Inferior parietal cortex (tissue), 1 donor: ENCODE measurements around the gene FIBCD1.

Experiments used
- DNase-seq: peaks from one replicate; pipeline ENCODE4 v3.0.0-alpha.2; 2016; ENCODE audit errors: extremely low spot score

The FIBCD1 gene

GRCh38 chr9:130896233-130897014, 42.6 kb downstream of the FIBCD1 start, which contains the start of gene QRFP:
QRFP (minus strand) TSS chr9:130896812; CDS start chr9:130893838, 2,974 bp downstream.
- DNase-seq = no peak

- DNase-seq = no peak
Observed at GRCh38 chr9:130895481-130896232, 43.4 kb downstream of the FIBCD1 start.

- no peak for DNase-seq
Observed at GRCh38 chr9:130895038-130895437, 44.0 kb downstream of the FIBCD1 start.

GRCh38 chr9:130894546-130894945, 44.5 kb downstream of the FIBCD1 start:
- no peak for DNase-seq

DNA sequence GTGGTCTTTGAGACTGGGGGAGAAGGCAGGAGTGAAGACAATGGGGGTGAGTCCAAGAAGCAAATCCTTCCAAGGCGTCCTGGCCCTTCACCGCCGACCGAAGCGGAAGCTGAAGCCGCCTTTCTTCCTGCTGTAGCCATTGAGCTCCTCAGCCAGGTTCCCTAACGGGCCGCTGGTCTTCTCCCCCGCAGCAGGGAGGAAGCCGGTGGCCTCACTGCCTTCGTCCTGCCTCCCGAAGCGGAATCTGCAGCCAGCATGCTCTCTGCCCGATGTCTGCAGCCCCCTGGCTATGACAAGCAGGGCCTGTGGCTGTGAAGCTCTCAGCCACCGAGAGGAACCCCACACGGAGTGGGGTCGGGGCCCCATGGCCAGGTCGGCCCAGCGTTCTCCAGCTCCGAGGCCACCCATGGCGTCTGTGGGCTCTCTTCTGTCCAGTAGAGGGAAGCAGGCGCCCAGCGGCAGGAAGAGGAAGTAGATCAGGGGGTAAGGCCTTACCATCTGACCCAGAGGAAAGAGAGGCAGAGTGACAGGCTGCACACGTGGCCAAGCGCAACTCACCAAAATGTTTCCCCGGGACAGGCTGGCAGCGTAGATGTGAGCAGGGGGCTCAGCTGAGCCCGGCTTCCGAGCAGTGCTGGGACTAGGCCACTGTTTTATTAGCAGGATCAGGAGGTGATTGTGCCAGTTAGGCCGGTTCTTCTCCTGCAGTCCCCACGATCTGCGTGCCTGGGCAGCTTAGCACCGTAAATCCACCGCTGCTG, 45.5 kb downstream of the FIBCD1 start:
- no peak for DNase-seq

- DNase-seq = no peak
Observed at GRCh38 chr9:130892477-130893304, 46.4 kb downstream of the FIBCD1 start.

- DNase-seq = no peak
Observed at GRCh38 chr9:130891688-130892476, 47.2 kb downstream of the FIBCD1 start.

- no peak for DNase-seq
Observed at GRCh38 chr9:130890870-130891687, 48.0 kb downstream of the FIBCD1 start.

DNA sequence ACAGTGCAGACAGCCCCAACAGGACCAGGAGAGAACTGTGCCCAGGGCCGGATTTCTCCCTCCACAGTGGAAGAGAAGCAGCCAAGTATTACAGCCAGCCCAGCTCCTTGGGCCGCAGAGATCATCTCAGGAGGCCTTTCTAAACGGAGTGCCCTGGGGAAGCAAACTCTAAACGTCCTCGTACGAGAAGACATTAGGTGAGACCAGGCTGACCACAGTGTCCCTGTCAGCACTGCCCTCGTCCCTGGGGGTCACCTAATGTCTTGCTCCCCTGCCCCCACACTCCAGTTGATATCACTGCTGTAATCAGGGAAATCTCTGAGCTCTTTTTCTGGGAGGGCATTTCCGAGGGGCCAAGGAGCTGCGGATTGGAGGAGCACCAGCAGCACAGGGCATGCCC, 48.9 kb downstream of the FIBCD1 start:
- DNase-seq = no peak

- no peak for DNase-seq
Observed at GRCh38 chr9:130888146-130888885, 50.7 kb downstream of the FIBCD1 start.

GRCh38 chr9:130887494-130888144, 51.4 kb downstream of the FIBCD1 start:
- DNase-seq = no peak

- DNase-seq = no peak
Observed at GRCh38 chr9:130886981-130887380, 52.1 kb downstream of the FIBCD1 start.

GRCh38 chr9:130885484-130886375, 53.3 kb downstream of the FIBCD1 start:
- DNase-seq = no peak

DNA sequence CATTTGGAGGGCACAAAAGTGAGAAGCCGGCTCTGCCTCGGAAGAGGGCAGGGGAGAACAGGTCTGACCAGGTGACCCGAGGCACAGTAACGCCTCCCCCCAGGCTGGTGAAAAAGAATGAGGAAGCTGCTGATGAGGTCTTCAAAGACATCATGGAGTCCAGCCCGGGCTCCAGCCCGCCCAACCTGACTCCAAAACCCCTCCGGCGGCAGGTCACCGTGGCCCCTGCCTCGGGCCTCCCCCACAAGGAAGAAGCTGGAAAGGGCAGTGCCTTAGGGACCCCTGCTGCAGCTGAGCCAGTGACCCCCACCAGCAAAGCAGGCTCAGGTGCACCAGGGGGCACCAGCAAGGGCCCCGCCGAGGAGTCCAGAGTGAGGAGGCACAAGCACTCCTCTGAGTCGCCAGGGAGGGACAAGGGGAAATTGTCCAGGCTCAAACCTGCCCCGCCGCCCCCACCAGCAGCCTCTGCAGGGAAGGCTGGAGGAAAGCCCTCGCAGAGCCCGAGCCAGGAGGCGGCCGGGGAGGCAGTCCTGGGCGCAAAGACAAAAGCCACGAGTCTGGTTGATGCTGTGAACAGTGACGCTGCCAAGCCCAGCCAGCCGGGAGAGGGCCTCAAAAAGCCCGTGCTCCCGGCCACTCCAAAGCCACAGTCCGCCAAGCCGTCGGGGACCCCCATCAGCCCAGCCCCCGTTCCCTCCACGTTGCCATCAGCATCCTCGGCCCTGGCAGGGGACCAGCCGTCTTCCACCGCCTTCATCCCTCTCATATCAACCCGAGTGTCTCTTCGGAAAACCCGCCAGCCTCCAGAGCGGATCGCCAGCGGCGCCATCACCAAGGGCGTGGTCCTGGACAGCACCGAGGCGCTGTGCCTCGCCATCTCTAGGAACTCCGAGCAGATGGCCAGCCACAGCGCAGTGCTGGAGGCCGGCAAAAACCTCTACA, 54.2 kb downstream of the FIBCD1 start:
- no peak for DNase-seq

DNA sequence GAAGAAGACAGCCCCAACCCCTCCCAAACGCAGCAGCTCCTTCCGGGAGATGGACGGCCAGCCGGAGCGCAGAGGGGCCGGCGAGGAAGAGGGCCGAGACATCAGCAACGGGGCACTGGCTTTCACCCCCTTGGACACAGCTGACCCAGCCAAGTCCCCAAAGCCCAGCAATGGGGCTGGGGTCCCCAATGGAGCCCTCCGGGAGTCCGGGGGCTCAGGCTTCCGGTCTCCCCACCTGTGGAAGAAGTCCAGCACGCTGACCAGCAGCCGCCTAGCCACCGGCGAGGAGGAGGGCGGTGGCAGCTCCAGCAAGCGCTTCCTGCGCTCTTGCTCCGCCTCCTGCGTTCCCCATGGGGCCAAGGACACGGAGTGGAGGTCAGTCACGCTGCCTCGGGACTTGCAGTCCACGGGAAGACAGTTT, 54.9 kb downstream of the FIBCD1 start:
- no peak for DNase-seq

DNA sequence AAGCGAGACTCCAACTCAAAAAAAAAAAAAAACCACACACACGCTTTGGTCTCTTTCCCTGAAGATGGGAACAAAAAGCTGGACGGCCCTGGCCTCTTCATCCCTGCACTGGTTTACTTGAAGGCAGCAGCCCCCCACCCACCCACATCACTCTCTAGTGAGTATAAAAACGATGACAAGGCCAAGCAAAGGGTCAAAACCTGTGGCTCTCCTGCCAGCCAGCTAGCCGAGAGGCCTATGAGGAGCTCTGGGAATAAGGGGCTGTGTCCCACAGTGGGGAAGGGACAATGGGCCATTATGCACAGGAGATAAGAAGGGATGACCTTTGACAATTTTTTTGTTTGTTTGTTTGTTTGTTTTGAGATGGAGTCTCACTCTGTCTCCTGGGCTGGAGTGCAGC, 55.6 kb downstream of the FIBCD1 start:
- DNase-seq = no peak
